ENCODE measurements around the gene PCLAF.
"Not testable (repeated sequence)": the region's sequence is repeated elsewhere in the genome, so short reads cannot be mapped to it uniquely, and the experiment has no call there.

PCLAF gene

DNA sequence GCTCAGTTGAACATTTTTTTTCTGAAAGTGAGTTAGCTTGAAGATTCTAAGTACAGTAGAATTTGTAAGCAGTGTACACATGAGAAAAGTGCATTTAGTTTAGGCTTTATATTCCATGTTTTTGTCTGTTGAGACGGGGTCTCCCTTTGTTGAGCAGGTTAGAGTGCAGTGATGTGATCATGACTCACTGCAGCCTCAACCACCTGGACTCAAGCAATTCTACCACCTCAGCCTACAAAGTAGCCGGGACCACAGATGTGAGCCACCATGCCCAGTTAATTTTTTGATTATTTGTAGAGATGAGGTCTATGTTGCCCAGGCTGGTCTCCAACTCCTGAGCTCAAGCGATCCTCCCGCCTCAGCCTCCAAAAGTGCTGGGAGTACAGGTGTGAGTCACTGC, 20.0 kb downstream of the PCLAF start:
- DNase-seq (ENCODE audit: low spot score) = no peak

DNA sequence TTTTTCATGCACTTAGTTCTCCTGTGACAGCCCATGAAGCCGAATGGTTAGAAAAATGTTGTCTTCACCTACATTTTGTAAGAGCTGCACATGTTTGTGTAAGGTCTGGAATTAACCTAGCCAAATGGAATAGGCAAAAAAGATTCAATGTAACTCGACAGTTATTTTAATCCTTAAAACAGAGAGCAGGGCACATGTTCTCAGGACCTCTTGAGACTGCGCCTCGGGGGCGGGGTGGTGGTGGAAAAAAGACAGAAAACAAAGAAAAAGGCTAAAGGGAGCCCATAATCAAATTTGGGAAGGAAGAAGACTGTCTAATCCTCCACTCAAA, 24.6 kb downstream of the PCLAF start:
- no peak for DNase-seq (ENCODE audit: low spot score)

DNA sequence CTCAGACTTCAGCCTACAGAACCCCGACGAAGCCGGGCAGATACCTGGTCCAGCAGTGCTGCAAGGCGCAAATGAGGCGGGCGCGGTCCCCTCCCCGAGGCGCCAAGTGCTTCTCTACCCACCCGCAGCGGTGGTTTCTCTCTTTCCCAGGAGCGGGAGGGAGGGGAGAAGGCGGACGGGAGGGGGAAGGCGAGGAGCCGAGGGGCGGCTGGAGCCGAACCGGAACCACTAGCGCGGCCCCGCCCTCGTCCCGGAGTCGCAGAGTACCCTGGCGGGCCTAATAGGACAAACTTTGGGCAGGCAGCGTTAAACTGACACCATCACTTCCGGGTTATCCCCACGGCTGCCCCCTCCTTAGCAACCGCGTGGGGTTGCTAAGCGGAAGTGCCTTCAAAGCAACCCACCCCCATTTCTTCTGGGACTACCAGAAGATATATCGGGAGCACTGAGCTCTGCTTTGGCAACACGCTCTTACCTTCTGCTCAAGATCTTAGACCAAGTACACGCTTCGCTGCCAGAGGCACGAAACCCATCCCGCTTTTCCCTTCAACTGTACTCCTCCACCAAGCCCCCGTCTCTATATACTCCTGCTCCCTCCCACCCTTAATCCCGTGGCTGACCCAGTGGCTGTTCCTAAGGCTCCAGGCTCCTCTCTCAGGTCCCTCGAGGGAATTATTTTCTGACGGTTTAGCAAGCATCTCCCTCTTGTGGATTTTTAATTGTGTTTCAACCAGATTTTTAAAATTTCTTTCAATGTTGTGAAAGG, 25.1 kb downstream of the PCLAF start, which contains the start of gene CSNK1G1:
Gene CSNK1G1, minus strand, starts transcription at position 230 of the 766 bp plus-strand sequence. CDS start 55,674 bp downstream, outside the sequence.
- DNase-seq (ENCODE audit: low spot score) = peak; percentile 96

- no peak for DNase-seq (ENCODE audit: low spot score)
Observed at GRCh38 chr15:64355348-64355943, 25.8 kb downstream of the PCLAF start.

DNA sequence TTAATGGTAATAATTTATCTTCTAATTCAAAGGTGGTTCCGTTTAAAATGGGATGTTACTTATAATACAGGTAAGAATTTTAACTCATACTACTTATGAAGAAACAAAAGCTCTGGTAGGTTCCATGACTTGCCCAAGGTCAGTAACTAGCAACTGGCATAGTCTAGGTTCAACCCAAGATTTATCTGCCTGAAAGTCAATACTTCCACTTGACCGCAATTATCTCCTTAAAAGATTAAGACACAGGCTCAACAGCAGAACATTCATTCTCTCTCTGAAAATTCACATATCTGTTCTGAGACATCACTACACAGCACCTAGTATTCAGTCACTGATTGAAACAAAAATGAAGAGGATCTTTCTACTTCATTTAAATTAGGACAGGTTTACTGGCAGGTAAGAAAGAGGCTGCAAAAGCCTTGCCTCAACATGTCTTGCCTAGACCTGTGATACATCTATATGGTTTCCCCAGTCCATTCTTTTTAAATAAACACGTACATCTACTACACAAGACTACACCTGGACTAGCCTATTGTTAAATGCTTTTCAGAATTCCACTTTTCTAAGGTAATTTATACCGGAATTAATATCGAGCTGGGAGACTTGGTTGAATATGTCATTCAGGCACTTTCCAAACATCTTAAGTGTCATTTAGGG, 26.4 kb downstream of the PCLAF start:
- DNase-seq (ENCODE audit: low spot score) = no peak

- DNase-seq (ENCODE audit: low spot score) = no peak
Observed at GRCh38 chr15:64351265-64351664, 30.0 kb downstream of the PCLAF start.

DNA sequence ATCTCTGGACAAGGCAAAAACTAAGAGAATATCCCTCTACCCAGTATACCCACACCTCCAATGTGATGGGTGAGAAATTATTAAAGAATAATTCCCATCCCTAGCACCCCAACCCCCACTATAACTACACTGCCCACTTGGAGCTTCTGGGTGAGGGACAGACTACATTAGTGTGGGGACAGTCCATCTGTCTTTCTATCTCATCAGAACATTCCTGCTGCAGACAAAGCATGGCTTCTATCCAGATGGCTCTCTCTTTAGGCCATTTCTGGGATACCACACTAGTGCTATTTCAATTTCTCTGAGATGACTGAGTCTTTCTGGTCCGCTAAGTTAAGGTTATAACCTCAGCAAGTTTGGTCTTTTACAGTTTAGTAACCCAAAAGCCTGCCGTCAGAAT, 31.9 kb downstream of the PCLAF start:
- DNase-seq (ENCODE audit: low spot score) = no peak

DNA sequence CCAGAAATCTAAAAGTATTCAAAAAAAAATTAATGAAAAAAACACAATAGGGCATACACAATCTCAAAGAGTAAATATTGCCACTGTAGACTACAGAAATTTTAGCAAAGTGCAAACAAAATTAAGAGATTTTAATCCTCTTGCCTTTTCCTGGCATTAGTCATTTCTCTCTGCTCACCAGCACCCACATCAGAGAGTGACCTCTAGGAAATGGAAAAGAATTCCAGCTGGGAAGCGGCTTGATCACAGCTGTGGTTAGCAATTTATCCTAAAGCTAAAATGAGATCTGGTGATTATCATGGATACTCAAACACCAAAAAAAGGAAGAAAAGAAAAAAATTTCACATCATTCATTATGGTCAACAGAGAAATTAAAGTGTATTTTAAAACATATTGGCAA, 32.8 kb downstream of the PCLAF start:
- DNase-seq (ENCODE audit: low spot score) = no peak

- not testable (repeated sequence) for DNase-seq (ENCODE audit: low spot score)
Observed at GRCh38 chr15:64346242-64346641, 35.0 kb downstream of the PCLAF start.

DNA sequence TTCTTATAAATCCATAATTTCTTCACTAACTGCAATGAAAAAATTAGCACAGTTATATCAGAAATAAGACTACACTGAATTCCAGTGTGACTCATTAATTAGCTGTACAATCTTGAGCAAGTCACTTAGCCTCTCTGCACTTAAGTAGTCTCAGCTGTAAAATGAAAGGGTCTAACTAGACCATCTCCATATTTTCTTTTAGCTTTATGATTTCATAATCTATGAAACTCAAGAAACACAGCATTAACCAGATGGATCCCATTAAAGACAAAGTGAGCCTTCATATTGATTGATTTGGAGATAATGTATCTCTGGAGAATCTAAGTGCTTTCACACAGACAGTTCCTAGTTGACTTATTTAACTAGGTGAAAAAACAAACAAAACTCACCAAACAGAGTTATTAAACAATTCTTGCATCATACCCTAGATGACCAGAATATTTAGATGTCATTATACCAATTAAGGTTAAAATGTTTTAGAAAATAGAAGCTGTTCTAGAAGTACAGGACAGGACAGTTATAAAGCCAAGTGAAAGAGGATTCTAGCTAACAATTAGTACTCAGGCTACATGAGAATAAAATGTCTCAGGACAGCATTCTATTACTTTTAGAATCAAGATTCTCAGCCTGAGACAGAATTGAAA, 36.5 kb downstream of the PCLAF start:
- DNase-seq (ENCODE audit: low spot score) = no peak

DNA sequence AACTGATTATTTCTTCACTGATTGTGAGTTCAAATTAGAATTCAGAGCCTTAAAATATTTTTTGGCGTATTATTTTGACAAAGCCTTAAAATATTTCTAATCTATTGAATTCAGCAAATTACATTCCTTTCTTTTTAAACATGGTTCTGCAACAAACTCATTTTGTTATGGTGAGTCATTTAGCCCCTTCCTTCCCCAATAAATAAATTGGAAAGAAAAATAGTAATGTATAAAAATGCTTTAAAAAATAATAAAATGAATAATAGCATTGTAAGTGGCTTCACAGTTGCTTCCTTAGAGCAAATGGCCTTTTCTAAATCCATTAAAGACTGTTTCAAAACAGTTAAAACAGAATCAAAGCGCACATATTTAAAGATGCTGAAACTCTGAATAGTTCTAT, 37.4 kb downstream of the PCLAF start:
- no peak for DNase-seq (ENCODE audit: low spot score)

DNA sequence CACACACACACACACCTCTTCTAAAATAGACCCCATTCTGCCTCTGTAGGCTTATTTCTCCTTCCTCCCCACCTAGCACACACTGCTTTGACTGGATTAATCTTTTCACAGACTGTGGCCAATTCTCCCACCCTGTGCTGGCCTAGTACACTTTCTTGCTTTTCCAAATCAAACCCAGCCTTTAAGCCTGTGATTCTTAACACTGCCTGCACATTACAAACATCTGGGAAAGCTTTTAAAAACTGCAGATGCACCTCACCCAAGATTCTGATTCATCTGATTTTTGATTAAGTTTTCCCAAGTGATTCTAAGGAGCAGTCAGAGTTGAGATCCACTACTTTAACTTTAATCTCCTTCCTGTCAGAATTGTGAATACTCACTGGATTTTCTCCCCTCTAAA, 38.0 kb downstream of the PCLAF start:
- DNase-seq (ENCODE audit: low spot score) = no peak

- no peak for DNase-seq (ENCODE audit: low spot score)
Observed at GRCh38 chr15:64341961-64342360, 39.3 kb downstream of the PCLAF start.

GRCh38 chr15:64340355-64340754, 40.9 kb downstream of the PCLAF start:
- no peak for DNase-seq (ENCODE audit: low spot score)

DNA sequence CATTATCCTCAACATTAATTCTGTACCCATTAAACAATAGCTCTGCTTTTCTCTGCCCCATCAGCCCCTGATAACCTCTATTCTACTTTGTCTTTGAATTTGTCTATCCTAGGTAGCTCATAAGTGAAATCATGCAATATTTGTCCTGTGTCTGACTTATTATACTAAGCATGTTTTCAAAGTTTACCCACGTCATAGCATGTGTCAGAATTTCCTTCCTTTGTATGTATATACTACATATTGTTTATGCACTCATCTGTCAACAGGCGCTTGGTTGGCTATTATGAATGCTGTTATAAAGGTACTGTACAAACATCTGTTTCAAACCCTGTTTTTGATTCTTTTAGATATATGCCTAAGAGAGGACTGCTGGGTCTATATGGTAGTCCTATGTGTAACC, 43.5 kb downstream of the PCLAF start:
- DNase-seq (ENCODE audit: low spot score) = no peak

GRCh38 chr15:64333986-64334929, 47.0 kb downstream of the PCLAF start:
- no peak for DNase-seq (ENCODE audit: low spot score)

DNA sequence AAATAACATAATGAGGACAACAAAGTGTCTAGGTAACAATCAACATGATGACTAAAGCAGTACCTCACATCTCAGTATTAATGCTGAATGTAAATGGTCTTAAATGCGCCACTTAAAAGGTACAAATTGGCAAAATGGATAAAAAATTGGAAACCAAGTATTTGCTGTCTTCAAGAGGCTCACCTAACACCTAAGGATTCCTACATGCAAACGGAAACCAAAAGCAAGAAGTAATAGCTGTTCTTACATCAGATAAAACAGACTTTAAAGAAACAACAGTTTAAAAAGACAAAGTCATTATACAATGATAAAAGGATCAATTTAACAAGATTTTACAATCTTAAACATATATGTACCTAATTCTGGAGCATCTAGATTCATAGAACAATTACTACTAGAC, 47.7 kb downstream of the PCLAF start:
- DNase-seq (ENCODE audit: low spot score) = no peak

DNA sequence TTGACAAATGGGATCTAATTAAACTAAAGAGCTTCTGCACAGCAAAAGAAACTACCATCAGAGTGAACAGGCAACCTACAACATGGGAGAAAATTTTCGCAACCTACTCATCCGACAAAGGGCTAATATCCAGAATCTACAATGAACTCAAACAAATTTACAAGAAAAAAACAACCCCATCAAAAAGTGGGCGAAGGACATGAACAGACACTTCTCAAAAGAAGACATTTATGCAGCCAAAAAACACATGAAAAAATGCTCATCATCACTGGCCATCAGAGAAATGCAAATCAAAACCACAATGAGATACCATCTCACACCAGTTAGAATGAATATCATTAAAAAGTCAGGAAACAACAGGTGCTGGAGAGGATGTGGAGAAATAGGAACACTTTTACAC, 49.6 kb downstream of the PCLAF start:
- DNase-seq (ENCODE audit: low spot score) = not testable (repeated sequence)

DNA sequence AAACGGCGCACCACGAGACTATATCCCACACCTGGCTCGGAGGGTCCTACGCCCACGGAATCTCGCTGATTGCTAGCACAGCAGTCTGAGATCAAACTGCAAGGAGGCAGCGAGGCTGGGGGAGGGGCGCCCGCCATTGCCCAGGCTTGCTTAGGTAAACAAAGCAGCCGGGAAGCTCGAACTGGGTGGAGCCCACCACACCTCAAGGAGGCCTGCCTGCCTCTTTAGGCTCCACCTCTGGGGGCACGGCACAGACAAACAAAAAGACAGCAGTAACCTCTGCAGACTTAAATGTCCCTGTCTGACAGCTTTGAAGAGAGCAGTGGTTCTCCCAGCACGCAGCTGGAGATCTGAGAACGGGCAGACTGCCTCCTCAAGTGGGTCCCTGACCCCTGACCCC, 54.3 kb downstream of the PCLAF start:
- DNase-seq (ENCODE audit: low spot score) = not testable (repeated sequence)

DNA sequence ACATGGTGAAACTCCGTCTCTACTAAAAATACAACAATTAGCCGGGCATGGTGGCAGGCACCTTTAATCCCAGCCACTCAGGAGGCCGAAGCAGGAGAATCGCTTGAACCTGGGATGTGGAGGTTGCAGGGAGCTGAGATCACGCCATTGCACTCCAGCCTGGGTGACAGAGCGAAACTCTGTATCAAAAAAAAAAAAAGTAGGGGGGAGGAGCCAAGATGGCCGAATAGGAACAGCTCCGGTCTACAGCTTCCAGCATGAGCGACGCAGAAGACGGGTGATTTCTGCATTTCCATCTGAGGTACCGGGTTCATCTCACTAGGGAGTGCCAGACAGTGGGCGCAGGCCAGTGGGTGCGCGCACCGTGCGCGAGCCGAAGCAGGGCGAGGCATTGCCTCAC, 54.8 kb downstream of the PCLAF start:
- not testable (repeated sequence) for DNase-seq (ENCODE audit: low spot score)

- DNase-seq (ENCODE audit: low spot score) = no peak
Observed at GRCh38 chr15:64324165-64324877, 56.9 kb downstream of the PCLAF start.
